Embryonic facial prominence (tissue), 1 donor: ENCODE results near the gene METTL14.

Source experiments
- DNase-seq: peaks from one replicate; pipeline ENCODE4 v3.0.0-alpha.2; 2016; ENCODE audit errors: extremely low spot score

Gene METTL14

DNA sequence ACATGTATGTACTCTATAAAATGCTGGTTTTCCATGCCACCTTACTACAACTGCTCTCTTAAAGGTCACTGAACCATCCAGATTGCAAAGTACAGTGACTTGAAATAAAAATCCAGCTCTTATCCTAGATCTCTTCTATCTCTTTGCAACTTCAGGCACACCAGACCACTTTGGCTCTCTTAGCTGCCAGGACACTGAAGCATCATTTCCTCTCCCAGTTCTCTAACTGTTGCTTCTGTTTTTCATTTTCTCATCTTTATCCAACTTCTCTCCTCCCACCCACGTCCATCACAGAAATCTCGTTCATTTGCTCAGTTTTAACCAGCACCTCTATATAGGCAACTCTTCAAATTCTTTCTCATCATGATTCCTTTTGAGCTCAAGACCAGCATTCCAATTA is 74.3 kb downstream of the METTL14 start:
- DNase-seq: no peak

DNA sequence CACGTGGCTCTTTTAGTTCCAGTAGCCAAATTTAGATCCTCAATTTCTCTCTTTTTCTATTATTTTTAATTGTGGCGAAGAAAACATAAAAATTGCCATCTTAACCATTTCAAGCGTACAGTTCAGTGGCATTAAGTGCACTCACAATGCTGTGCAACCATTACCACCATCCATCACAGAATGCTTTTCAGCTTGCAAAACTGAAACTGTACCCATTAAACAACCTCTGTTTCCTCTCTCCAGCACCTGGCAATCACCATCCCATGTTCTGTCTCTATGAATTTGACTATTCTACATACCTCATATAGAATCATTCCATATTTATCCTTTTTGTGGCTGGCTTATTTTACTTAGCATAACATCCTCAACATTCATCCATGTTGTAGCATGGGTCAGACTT is 74.9 kb downstream of the METTL14 start:
- no peak for DNase-seq

GRCh38 chr4:118760493-118760892 is 75.3 kb downstream of the METTL14 start:
- no peak for DNase-seq

- no peak for DNase-seq
These were observed 76.3 kb downstream of the METTL14 start for GRCh38 chr4:118761397-118762016.

DNA sequence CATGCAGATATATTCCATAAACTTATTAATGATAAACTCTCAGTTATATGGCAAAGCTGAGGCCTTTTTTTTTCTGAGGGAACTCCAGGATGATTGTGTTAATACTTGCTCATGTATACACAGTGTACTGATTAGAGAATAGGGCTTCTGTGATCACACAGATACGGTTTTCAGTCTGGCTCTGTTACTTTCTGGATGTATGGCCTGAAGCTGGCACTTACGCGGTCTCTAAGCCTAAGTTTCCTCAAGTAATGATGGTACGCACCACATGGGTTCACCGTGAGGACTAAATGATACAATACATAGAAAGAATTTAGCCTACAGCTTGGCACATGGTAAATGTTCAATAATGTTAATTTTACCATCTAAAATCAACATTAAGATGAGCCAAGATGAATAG is 77.0 kb downstream of the METTL14 start:
- no peak for DNase-seq

- DNase-seq: no peak
These were observed 77.7 kb downstream of the METTL14 start for GRCh38 chr4:118762730-118763477.
